ENCODE data around the gene SH3RF1.
A peak's percentile ranks its signal among the peaks of the same experiment; 100 is the strongest.
"Not testable (repeated sequence)": the region's sequence is repeated elsewhere in the genome, so short reads cannot be mapped to it uniquely, and the experiment has no call there.

SH3RF1 gene

DNA sequence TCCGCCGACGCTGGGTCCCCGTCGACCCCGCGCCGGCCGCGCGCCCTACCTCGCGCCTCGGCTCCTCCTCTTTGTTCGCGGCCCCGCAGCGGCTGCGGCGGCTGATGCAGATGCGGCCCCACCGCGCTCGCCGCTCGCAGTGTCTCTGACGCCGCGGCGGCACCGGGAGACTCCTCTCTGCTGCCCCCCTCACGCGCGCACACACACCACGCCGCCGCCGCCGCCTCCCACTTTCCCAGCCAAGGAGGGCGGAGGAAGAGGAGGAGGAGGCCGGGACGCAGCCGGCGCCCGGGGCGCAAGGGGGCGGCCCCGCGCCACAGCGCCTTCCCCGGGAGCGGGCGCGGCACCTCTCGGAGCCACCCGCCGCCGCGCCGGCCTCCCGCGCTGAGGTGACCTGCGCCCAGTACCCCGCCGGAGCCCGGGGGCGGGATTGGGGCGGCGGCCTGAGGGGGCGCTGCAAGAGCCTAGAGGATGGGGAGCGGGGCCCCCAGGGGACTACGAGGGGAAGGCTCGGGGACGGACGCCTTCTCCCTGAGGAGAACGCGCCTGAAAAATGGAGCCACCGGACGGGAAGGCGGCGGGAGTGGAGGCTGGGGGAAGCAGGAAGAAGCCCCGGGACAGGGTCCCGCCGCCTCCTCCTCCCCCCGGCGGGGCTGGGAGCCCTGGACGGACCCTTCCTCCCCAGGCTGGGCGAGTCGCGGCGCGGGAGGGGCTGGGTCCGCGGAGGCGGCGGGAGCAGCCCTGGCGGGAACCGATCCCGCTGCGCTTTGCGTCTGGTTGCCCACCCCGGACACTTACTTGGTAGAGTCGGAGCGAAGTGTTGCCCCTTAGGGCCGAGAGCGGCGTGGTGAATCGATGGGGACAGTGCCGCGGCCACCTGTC lies at the start of gene SH3RF1:
SH3RF1 (minus strand) TSS at position 147 of the 882 bp plus-strand sequence. CDS start 1,744 bp downstream, outside the sequence.
- DNase-seq, result peak; percentile 44

- DNase-seq, result no peak
Observed at GRCh38 chr4:169315530-169316343, 45.0 kb upstream of the SH3RF1 start.

- no peak for DNase-seq
Observed at GRCh38 chr4:169314906-169315305, 44.1 kb upstream of the SH3RF1 start.

- DNase-seq, result no peak
Observed at GRCh38 chr4:169313732-169314131, 43.0 kb upstream of the SH3RF1 start.

GRCh38 chr4:169312690-169313422 lies 42.1 kb upstream of the SH3RF1 start:
- DNase-seq, result no peak

DNA sequence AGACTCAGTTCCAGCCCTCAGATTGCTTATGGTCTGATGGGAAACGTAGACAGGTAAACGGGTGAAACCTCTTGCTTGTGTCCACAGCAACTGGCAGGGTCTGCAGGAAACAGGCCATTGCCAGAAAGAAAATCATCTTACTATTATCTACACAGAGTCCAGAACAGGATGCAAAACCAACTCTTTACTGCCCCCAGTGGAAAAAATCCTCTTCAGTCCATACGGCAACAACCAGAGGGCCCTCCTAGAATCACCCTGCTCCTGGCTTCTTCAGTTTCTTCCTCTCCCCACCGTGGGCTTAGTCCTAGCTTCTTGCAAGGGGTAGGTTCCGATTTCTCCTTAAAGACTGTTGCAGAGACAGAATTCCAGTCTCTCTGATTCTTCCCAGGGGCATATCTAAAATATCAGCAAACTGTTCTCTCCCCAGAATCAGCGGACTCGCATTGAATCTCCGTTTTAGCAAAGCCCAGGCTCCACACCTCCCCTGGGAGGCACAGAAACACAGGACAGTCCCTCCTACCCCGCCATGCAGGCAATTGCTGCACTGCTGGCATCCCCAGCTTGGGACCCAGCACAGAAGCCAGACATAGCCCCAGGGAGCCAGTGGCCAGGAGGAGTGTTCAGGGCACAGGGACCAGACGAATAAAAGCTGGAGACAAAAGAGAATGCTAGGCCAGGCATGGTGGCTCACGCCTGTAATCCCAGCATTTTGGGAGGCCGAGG lies 41.0 kb upstream of the SH3RF1 start:
- DNase-seq, result no peak

DNA sequence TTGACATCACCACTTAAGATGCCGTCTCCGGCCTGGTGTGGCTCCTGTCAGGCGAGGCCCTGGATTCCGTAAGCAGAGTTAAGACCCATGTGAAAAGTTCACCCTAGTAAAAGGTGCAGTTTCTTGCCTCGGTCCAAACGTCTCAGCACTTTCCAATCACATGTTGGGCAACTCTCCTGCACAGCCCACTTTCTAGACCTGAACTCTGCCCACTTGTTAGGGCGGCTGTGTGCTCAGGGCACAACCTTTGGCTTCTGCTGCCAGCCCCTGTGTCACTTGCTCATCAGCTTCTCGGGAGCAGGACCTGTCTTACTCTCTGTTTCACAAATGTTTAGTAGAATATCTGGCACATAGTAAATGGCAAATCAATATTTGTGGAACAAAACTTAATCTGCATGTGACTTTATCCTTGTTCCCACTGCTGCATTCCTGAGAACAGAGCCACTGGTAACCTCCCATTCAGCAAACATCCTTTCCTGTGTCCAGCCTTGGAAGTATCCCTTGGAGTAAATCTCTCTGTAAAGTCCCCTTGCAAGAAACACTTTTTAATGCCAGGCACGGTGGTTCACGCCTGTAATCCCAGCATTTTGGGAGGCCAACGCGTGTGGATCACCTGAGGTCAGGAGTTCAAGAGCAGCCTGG lies 38.7 kb upstream of the SH3RF1 start:
- DNase-seq, result no peak

DNA sequence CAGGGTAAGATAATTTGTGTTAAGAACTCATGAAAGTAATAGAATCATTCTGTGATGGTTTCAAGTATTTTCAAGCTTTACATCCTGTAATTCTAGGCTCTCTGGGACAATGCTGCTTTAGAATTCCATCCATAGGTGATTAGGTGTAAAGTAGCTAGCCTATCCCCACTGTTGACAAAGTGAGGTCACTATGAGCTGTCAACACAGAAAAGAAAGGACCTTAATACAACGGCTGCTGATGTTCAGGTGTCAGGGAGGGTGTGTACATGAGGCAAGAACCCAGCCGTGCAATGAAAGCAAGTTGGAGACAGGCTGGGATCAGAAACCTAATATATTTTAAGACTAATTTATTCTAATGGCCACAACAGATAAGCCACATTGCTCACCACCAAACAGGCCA lies 36.8 kb upstream of the SH3RF1 start:
- DNase-seq, result no peak

DNA sequence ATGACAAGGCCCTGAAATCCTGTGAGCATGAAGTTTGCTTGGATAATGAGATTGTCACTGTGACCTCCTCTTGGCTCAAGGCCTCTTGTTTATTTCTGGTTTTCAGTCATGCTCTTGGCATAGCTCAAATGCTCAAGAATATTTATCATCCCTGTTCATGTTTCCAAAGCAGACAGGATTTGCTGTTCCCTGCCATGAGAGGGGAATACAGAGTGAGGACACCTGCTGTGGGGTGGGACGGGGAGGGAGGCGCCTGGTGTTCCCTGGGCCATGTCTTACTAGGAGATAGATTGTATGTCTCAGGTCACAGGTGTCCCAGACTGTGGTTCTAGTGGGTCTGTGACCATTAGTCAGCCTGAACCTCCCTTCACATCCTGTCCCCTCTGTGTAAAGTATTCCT lies 34.9 kb upstream of the SH3RF1 start:
- DNase-seq, result no peak

GRCh38 chr4:169305173-169305572 lies 34.4 kb upstream of the SH3RF1 start:
- no peak for DNase-seq

DNA sequence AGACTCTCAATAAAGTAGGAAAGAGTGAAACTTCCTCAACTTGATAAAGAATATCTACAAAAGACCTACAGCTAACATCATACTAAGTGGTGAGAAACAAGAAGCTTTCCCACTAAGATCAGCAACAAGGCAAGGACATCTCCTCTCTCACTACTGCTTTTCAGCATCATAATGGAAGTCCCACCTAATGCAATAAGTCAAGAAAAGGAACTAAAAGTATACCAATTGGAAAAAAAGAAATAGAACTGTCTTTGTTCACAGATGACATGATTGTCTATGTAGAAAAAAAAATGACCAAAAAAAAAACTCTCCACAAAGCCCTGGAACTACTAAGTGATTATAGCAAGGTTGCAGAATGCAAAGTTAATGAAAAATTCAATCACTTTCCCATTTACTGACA lies 25.1 kb upstream of the SH3RF1 start:
- DNase-seq, result no peak

GRCh38 chr4:169293343-169294176 lies 22.8 kb upstream of the SH3RF1 start:
- no peak for DNase-seq

- DNase-seq, result not testable (repeated sequence)
Observed at GRCh38 chr4:169287983-169288382, 17.2 kb upstream of the SH3RF1 start.

DNA sequence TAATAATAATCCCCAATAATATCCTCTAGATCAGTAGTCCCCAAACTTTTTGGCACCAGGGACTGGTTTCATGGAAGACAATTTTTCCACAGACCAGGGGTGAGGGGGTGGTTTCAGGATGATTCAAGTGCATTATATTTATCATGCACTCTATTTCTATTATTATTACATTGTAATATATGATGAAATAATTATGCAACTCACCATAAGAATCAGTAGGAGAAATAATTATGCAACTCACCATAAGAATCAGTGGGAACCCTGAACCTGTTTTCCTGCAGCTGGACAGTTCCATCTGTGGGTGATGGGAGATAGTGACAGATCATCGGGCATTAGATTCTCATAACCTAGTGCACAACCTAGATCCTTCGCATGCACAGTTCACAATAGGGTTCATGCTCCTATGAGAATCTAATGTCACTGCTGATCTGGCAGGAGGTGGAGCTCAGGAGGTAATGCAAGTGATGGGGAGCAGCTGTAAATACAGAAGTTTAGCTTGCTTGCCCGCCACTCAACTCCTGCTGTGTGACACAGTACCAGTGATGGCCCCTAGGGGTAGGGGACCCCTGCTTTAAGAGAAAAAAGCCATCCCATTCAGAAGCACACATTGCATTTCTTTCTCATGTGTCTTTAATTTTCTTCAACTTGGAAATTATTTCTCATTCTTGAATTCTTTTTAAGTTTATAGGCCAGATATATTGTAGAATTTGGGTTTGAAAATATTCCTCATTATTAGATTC lies 16.0 kb upstream of the SH3RF1 start:
- DNase-seq, result peak; percentile 12

- DNase-seq, result no peak
Observed at GRCh38 chr4:169283114-169283509, 12.4 kb upstream of the SH3RF1 start.

DNA sequence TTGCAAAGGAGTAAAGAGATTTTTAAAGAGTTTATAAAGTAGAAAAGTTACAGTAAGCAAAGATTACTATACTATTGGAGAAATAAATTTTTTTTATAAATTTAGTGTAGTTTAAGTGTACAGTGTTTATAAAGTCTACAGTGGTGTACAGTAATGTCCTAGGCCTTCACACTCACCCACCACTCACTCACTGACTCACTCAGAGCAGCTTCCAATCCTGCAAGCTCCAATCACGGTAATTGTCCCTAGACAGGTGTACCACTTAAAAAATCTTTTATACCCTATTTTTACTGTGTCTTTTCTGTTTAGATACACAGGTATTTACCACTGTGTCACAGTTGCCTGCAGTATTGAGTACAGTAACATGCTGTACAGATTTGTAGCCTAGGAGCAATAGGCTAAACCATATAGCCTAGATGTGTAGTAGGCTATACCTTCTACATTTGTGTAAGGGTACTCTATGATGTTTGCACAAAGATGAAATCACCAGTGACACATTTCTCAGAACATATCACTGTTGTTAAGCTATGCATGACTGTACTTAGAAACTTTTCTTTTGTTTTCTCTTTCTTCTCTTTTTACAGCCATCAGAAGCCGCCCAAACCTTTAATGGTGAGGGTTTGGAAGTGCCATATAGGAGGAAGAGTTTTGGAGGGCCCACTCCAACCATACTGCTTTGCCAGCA lies 11.8 kb upstream of the SH3RF1 start:
- no peak for DNase-seq

DNA sequence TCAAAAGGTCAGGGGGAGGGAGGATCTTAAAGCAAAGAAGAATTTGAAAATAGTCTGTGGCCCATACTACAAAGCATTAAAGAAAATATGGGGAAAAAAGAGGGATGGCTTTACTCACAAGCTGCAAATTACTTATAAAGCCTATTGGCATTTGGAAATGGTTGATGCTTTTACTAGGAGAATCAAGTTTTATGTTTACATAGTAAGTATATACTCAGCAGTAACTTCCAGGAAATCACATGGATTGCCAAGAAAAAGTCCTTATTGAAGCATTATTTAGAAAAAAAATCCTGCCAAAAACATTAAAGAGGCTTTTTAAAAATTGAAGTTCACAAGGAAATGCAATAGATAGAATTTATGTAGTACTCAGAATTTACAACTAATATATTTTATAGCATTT lies 8.4 kb upstream of the SH3RF1 start:
- no peak for DNase-seq

DNA sequence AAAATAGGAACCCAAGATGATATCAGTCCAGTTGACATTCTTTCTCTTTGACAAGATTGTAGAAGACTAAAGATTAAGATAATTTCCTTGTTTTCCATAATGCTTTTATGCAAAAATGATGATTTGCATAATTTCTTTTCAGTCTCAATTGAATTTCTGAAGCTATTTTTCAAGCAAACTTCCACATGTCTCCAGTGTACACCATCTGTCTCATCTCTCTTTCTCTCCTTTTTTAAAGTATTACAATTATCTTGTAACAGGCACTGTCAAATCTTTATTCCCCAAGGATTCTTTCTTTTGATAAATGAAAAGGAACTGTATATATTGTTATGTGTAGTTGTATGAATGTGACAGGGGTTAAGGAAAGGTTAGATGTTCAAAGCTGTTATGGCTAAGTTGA lies 7.9 kb upstream of the SH3RF1 start:
- DNase-seq, result no peak

- DNase-seq, result not testable (repeated sequence)
Observed at GRCh38 chr4:169277838-169278237, 7.1 kb upstream of the SH3RF1 start.

DNA sequence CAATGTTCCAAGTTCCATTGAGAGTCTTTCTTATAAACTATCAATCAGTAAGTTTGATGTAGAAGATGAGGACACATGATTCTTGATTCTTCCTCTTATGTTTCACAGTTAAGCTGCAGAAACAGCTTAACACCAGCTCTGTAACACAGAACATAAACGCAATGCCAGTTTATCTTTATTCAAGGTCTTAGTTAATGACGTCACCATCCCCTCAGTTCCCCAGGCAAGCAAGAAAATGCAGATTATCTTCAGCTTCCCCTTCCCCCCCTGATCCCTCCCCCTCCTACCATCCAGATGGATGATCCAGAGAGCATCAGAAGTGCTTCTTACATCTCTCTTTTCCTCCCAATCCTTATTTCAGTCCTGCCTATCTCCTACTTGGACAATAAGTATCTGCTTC lies 4.4 kb upstream of the SH3RF1 start:
- no peak for DNase-seq
